ENCODE data around the gene GIT1.
A peak's percentile ranks its signal among the peaks of the same experiment; 100 is the strongest.

GIT1 gene

DNA sequence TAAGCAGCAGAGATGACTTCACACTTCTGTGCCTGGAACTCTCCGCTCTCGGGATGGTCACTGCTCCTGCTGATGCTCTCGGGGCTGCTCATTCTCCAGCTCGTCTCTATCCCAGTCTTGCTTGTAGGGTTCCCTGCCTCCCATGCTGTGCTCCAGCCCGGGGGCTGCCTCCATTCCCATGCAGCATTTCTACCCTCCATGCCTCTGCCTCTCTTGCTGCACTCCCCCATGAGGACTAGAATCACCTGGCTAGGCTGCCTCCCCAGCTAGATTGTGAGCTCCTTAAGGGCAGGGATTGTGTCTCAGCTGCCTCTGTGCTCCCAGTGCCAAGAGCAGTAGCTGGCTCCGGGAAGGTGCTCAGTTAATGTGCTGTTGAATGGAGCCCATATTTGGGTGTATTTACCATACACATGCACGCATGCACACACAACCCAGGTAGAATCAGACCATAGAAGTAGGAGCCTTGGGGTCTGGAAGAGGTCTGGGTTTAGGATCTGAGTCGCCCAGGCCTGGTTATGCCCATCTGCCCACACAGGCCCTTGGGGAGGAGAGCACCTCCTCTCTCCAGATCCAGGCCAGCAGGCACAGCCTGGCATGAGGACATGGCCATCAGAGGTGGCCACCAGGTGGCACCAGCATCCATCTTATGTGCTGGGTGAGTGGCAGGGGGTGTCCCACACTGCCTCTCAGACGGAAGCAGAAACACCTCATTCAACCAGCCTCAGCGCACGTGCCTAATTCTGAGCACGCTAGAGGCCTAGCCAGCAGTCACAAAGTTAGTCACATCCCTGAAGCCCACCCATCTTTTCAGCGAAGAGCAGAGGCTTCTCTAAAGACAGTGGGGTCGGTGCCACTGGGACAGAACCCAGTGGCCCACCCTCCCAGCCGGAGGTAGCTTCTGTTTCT, 9.3 kb downstream of the GIT1 start:
- DNase-seq (ENCODE audit: low read depth), result peak; percentile 85

DNA sequence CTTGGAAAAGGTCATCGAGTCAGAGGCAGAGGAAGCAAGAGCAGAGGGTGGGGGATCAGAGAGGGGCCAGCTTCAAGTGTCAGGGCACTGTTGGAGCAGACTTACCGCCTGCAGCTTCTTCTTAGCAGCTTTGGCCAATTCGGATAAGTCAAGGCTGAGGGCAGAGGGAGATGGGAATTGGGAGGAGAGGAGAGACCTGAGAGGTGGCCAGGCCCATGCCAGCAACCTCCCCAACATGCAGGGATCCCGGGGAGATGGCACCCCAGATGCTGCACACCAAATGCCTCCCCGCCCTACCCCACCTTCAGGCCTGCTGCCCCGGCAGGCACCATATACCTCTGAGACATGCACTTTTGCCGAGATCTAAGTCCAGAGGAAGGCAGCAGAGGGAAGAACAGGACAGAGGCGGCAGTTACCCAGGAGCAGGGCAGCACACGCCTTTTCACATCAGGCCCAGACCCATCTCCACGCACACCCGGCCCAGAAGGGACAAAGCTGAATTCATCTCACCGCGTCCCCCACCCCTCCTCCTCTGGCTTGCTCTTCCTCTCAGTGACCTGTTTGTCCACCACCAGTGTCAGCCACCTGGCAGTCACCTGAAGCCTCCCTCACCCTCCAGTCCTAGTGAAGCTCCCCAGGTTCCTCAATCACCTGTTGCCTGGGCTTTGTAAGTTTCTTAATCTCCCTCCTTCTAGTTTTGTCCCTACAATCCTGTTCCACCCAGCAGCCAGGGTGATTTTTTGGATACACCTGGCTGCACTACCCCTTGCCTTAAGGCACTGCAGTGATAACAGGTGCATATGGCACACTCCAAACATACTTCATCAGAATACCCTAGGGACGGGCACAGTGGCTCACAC, 10.6 kb downstream of the GIT1 start:
- DNase-seq (ENCODE audit: low read depth), result no peak

DNA sequence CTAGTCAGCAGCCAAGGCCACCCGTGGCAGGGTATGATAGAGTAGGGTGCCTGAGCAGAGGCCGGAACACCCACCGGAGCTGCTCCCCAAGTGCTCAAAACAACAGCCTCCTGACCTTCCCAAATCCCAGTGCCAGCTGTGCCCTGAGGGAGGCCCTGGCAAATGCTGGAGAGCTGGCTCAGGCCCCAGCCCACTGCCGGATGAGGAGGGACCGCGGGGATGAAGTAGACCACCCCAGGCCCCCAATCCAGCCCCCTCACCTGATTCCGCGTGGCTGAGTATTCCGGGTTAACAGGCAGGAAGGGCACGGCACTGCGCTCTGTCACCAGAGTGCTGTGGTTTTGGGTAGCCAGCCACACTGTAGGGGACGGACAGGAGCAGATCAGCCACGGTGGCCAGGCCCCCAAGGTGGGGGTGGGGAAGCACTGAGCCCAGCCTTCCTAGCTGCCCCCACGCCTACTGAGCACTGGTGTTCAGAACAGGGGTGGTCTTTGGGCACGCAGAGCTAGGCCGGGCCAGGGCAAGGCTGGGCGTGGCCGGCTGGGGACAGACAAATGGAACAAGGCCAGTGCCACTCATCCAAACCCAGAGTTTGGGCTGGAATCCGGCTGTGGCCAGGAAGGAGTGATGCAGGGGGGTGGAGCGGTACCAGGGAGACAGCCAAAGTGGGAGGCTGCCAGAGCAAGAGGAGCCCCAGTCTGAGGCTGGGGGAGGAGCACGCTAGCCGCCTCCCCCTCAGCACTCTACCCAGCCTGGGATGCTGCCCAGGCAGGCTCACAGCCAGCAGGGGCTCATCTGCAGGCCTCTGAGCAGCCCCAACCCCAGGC, 11.8 kb downstream of the GIT1 start:
- no peak for DNase-seq (ENCODE audit: low read depth)

DNA sequence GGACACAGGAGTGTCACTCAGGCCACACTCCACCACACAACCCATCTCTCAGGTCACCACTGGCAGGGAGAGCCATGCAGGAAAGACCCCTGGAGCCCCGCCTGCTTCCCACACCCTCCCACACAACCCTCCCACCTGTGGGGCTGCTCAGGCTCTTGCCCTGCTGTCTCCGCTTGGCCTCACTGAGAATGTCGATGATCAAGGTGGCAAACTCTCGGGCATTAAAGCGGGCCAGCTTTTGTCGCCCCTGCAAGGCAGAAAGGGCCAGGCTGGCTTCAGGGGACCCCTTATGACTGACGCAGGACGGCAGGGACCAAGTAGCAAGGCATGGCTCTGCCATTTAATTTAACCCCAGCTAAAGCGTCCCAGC, 12.5 kb downstream of the GIT1 start:
- DNase-seq (ENCODE audit: low read depth), result no peak

DNA sequence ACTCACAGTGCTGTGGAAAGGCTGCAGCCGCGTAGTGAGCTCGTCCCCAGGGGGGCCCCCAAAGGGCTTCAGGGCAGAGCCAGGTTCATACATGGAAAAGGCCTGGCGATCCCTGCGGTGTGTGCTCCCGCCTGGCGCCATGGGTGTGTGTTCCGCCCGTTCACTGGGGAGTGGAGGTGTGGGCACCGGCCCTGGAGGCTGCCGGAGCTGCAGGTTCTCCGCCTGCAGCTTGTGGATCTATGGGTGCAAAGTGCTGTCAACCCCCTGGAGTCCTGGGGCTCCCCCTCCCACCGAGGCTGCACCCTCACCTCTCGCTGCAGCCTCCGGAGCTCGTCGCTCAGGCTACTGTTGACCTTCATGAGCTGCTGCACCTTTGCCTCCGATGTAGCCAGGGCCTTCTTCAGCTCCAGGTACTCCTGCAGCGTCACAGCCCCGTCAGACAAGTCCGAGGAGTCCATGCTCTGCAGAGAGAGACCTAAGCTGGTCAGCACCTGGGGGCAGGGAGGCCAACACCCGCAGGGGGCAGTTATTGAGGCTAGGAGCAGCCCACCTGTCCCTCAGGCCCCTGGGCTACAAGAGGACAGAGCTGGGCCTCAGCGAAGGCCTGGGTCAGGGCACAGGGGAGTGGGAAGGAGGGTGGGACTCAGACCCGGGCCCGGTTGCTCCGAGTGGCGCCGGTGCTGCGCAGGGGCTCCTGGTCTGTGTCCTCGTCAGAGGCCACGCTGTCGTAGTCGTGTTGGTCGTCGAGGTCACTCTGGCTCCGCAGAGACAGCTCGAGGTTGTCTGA, 13.0 kb downstream of the GIT1 start:
- no peak for DNase-seq (ENCODE audit: low read depth)

DNA sequence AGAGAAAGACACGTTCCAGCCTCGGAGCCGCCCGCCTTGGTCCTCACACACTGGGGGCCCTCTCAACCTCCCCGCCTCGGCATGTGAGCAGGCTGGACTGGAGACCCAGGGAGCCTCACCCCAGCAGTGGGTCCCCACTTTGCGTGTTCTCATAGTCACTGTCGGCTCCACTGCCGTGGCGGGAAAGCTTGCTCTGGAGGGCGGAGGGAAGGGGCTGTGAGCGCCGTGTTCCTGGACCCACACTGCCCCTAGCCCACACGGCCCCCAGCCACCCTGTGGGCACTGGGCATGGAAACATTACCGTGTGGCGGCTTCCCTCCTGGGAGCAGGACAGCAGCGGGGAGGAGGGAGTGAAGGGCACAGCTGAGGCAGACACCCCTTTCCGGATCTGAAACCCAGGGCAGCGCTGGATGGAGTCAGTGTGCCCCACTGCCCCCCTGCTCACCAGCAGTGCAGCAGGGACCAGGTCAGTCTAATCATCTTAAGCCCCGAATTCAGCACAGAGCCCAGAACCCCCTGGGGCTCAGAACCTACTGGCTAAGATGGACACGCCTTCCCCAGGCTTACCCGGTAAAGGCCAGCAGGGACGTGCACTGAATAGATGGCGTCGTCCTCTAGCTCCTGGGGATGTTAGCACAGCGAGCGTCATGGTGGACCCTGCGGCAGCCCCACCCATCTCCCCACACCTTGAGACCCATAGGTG, 13.8 kb downstream of the GIT1 start:
- DNase-seq (ENCODE audit: low read depth), result no peak

DNA sequence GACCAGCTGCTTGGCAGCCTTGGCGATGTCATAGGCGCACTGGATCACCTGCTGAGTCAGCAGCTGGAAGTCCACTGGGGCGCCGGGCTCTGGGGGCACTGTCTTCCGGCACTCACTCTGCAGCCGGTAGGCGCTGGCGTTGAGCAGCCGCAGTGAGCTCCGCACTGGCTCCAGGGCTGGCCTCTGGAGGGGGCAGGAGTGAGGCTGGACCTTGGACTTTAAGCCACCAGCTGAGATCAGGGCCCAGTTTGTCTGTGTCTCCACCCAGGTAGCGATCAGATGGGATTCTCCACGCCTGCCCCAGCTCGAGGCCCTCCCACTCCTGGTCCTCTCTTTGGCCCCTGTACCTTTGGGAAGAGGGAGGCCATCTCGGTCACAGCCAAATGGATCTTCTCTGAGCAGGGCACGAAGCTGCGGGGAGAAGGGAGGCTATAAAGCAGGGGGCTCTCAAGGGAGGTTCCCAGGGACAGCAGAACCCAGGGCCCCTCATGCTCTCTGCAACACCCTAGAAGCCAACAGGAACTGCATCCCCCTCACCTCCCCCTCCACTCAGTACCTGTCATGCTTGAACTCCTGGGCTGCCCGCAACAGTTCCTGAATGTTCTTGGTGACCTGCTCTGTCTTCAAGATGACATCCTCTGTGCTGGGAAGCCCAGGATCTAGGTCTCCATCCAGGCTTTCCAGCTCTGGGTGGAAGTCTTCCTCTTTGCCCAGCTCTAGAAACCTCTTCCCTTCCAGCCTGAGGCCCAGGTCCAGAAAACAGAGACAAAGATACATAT, 14.5 kb downstream of the GIT1 start:
- no peak for DNase-seq (ENCODE audit: low read depth)

DNA sequence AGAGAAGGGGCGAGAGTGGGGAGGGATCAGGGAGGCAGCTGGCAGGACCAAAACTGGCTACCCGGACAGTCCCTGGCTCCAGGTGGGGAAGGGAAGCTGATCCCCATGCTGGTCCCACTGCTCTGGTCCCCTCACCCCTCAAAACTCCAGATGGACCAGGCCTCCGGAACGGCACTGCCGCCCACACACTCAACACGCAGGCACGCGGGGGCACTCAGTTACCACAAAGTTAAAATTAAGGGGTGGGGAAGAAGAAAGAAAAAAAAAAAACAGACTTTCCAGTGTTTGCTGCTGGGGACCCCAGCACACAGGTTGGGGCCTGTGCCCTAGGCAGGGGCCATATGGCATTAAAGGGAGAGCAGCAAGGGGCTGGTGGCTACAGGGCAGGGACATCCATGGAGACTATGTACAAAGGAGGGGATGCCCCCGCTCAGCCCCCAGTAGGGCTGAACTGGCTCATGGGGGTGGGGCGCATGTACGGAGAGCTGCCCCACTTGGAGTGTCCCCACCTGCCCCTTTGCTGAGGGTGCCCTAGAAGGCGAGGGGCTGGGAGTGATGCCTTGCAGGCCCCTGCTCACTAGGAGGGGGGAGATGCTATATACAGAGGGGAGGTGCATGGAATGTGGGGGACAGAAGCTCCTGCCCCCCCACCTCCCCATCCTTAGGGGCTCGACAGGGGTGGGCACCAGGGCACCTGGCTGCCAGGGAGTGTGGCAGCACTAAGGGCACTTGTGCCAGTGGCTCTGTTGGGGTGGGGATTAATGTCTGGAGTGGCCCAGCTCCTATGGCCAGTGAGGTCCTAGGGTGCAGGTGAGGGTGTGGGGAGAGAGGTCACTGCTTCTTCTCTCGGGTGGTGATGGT, 15.3 kb downstream of the GIT1 start:
- DNase-seq (ENCODE audit: low read depth), result no peak

DNA sequence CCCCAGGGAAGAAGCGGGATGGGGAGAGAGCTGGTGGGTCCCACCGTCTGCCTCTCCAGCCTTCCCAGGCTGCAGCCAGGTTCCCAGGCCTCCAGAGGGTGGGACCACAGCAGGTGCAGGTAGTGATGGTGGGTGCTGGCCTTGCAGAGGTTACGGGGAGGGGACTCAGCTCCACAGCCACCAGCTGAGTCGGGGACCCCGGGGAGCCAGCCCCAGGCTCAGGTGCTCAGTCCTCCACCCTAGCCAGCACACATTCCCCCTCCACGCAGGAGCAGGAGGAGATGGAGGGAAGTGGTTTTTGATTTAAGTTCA, 15.9 kb downstream of the GIT1 start:
- DNase-seq (ENCODE audit: low read depth), result no peak

DNA sequence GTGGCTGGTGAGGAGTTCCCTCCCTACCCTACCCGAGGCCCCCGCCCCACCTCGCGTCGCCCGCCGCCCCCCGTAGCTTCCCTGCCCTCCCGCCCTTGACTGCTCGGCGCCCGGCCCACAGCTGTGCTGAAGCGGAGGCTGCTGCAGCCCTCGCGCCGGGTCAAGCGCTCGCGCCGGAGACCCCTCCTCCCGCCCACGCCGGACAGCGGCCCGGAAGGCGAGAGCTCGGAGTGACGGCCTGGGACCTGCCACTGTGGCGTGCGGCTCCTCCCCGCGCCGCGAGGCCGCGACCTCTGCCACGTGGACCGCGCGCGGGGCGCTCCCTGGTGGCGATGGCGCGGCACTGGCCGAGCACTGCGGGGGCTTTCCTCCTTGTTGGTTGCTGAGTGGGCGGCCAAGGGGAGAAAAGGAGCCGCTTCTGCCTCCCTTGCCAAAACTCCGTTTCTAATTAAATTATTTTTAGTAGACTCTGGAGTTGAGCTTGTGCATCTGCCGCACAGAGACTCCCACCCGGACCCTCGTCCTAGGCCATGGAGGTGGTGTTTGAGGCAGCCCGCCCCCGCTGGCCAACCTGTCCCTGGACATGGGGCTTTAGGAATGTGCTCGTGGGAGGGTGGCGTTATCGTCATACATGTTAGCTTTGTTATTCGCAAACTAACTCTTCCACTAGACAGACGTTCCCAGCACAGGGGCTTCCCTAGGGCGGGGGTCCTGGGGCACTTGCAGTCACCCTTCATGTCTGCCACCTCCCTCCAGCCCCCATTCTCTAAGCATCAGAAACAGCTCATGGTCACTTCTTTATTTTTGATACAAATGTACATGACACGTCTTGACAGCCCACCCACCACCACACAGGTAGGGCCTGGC, 16.5 kb downstream of the GIT1 start:
- no peak for DNase-seq (ENCODE audit: low read depth)

DNA sequence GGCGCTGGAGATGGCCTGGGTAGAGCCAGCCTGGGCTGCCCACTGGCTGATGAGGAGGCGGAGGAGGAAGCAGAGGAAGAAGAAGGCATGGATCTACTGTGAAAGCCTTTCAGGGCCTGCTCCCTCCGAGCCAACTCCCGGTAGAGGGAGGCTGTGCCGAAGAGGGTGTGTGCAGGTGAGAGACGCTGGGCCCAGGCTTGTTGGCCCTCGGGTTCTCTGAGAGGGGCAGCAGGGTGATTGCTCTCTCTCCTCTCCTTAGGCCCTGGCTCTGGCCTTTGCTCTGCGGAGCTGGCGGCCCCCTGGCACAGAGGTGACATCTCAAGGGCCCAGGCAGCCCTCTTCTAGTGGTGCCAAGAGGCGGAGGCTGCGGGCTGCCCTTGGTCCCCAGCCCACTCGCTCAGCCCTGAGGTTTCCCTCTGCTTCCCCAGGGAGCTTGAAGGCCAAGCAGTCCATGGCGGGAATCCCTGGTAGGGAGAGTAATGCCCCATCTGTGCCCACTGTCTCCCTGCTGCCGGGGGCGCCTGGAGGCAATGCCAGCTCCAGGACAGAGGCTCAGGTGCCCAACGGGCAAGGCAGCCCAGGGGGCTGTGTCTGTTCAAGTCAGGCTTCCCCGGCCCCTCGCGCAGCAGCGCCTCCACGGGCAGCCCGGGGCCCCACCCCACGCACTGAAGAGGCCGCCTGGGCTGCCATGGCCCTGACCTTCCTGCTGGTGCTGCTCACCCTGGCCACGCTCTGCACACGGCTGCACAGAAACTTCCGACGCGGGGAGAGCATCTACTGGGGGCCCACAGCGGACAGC, 17.4 kb downstream of the GIT1 start:
- no peak for DNase-seq (ENCODE audit: low read depth)

DNA sequence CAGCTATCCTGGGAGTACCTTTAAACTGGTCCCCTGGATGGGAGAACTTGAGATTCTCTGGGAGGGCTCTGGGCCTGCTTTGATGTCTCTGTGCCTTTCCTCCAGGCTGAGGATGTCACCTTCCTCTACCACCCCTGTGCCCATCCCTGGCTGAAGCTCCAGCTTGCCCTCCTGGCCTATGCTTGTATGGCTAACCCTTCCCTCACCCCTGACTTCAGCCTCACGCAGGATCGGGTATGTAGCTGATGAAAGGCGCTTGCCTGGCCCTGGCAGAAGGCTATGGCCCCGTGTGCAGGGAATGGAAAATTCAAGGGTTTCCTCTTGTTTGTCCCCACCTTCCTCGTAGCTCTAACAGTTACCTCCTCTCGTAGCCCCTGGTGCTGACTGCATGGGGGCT, 18.0 kb downstream of the GIT1 start:
- DNase-seq (ENCODE audit: low read depth), result no peak

DNA sequence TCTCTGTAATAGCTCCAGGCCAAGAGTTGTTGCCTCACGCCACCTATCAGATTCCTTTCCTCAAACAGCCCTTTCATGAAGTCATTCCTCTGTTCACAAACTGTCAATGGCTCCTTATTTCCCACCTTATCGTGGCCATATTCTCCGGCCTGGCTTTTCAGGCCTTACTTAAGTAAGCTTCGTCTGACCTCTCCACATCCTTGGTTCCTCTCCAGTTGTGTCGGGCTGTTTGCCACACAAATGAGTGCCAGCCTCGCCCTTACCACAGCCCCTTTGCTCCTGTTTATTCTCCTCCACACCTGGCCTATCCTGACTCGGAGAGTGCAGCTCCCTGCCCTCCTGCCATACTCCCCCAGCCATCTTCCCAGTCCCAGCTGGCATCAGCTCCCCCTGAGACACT, 18.9 kb downstream of the GIT1 start:
- no peak for DNase-seq (ENCODE audit: low read depth)

DNA sequence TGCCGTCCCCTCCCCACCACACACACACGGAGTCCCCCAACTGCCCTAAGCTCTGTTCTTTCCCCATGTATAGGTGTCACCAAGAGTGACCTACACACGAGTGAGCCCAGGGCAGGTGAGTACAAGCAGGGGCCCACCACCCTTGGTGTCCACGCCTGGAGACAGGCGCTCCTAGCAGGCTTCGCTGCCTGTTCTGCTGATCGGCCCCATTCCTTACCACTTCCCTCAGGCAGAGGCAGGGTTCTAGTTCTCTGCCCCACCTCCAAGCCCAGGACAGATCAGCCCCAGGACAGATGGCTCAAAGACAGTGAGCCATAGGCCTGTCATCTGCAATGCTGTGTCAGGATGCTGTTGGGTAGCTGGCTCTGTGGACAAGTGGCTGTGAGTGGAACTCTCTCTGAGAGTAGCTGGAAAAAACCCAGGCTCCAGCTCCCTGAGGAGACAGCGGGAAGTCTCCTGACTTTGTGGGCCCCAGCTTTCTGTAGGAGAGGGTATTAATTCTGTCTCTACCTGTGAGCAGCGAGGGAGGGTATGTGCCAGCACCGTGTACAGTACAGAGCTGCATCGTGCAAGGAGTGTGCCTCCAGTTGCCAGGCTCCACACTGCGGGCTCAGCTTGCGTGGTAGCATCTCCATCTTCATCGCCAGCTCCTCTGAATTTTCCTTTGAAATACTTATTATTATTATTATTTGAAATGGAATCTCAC, 20.1 kb downstream of the GIT1 start:
- DNase-seq (ENCODE audit: low read depth), result no peak

DNA sequence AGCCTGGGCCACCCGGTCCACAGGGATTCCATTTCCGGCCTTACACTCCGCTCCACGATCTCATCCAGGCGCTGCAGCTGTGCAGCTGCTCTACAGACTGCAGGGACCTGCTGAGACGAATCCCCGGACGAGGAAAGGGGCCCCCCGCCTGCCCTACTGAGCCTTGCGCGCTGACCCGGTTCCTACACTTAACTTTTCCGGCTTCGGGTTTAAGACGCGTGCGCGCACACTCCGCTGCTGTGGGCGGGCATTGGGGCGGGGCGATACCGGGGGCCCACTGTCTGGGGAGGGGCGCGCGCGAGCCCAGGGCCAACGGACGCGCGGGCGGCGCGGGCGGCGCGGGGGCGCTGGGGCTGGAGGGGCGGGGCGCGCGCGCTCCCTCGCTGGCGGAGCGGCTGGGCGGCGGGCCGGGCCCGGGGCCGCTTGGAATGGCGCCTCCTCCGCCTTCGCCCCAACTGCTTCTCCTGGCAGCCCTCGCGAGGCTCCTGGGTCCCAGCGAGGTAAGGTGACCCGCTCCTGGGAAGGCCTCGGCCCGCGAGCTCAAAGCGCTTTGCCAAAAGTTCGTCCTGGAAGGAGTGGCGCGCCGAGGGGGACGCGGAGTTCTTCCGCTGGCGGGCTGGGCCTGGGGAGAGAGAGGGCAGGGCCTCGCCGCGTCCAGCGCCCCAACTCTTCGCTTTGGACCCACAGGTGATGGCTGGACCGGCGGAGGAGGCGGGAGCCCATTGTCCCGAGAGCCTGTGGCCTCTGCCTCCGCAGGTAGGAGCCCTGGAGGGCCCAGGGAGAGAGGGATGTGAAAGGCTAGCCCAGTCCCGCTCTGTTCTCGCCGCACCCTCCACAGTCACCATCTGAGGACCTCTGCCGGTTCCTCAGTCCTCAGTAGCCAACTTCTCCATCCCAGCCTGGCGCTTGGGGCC, 20.9 kb downstream of the GIT1 start, which contains the start of gene TP53I13:
TSS of gene TP53I13 (plus strand) at position 371 of the 914 bp plus-strand sequence. CDS start at position 429, 58 bp downstream.
- DNase-seq (ENCODE audit: low read depth), result peak; percentile 91

Data from activated T-cell treated with anti-CD3 and anti-CD28 coated beads for 1 hour (primary cell).